Thyroid gland (tissue), 4 donors: ENCODE measurements around the gene KCTD1.

Source experiments
- POLR2A ChIP-seq, 2 donors: fragments of 450-650 bp; IDR thresholded peaks; one replicate each; pipeline ENCODE4 v1.6.1; 2017; ENCODE audit warnings: antibody characterized with exemption in 2 of 2, mild to moderate bottlenecking in 2 of 2, moderate library complexity in 1 of 2
- TF ChIP-seq, protein P1 (sequence below), 6 experiments: fragments of 200-600 bp in 3 of 6; fragments of 450-650 bp in 3 of 6; sonication (generic) in 3 of 6; IDR thresholded peaks; one replicate each; pipeline ENCODE4 v1.5.1; 2016 to 2019; ENCODE audit warnings: antibody characterized with exemption in 6 of 6, mild to moderate bottlenecking in 2 of 6, inconsistent platforms in 1 of 6, moderate library complexity in 1 of 6

- TF ChIP-seq, protein P1, sequence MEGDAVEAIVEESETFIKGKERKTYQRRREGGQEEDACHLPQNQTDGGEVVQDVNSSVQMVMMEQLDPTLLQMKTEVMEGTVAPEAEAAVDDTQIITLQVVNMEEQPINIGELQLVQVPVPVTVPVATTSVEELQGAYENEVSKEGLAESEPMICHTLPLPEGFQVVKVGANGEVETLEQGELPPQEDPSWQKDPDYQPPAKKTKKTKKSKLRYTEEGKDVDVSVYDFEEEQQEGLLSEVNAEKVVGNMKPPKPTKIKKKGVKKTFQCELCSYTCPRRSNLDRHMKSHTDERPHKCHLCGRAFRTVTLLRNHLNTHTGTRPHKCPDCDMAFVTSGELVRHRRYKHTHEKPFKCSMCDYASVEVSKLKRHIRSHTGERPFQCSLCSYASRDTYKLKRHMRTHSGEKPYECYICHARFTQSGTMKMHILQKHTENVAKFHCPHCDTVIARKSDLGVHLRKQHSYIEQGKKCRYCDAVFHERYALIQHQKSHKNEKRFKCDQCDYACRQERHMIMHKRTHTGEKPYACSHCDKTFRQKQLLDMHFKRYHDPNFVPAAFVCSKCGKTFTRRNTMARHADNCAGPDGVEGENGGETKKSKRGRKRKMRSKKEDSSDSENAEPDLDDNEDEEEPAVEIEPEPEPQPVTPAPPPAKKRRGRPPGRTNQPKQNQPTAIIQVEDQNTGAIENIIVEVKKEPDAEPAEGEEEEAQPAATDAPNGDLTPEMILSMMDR (IDR thresholded peaks at IDR 0.05), result no peak
- TF ChIP-seq POLR2A (IDR thresholded peaks at IDR 0.05), result no peak
Observed at GRCh38 chr18:26561769-26562168, 13.4 kb upstream of the KCTD1 start.
